Spleen (tissue), 11 donors: ENCODE measurements around the gene ENO3. TPM values are rescaled to one million over a fixed set of nuclear protein-coding genes. Genes with fewer than 3 reads are reported as not detected.

Experiments used
- DNase-seq: peaks from one replicate; pipeline ENCODE4 v3.0.0-alpha.2; 2020
- H3K27ac ChIP-seq, 8 donors: fragments of 200-600 bp; sonication (generic) in 7 of 8; 1 replicate in 4 of 8; 2 replicates in 4 of 8; pipeline versions ENCODE4 v1.5.0 to v1.8.0; 2016 to 2021; ENCODE audit warnings: inconsistent platforms in 4 of 8, mild to moderate bottlenecking in 4 of 8, moderate library complexity in 1 of 8
- H3K27me3 ChIP-seq, 7 donors: fragments of 200-600 bp; sonication (generic) in 6 of 7; replicated peaks in 1 of 7; 1 replicate in 4 of 7; 2 replicates in 3 of 7; pipeline versions ENCODE4 v1.5.0 to v1.8.0; 2016 to 2021; ENCODE audit warnings: inconsistent platforms in 3 of 7, mild to moderate bottlenecking in 1 of 7
- H3K36me3 ChIP-seq, 6 donors: fragments of 200-600 bp; sonication (generic) in 5 of 6; 1 replicate in 4 of 6; 2 replicates in 2 of 6; pipeline versions ENCODE4 v1.5.0 to v1.8.0; 2016 to 2021; ENCODE audit warnings: inconsistent platforms in 2 of 6
- H3K4me1 ChIP-seq, 6 donors: fragments of 200-600 bp; sonication (generic) in 5 of 6; 1 replicate in 3 of 6; 2 replicates in 3 of 6; pipeline versions ENCODE4 v1.5.0 to v1.8.0; 2016 to 2021; ENCODE audit warnings: inconsistent platforms in 3 of 6
- H3K4me3 ChIP-seq, 8 donors: fragments of 200-600 bp; sonication (generic) in 7 of 8; 1 replicate in 4 of 8; 2 replicates in 4 of 8; pipeline versions ENCODE4 v1.5.0 to v1.8.0; 2016 to 2021; ENCODE audit warnings: inconsistent platforms in 4 of 8, mild to moderate bottlenecking in 4 of 8, moderate library complexity in 2 of 8
- H3K9me3 ChIP-seq, 8 donors: fragments of 200-600 bp; sonication (generic) in 7 of 8; 1 replicate in 4 of 8; 2 replicates in 4 of 8; pipeline versions ENCODE4 v1.5.0 to v1.8.0; 2016 to 2021; ENCODE audit warnings: inconsistent platforms in 4 of 8
- CTCF ChIP-seq, 11 experiments: fragments of 200-600 bp in 7 of 11; fragments of 450-650 bp in 4 of 11; sonication (generic) in 4 of 11; IDR thresholded peaks in 8 of 11; conservative IDR thresholded peaks in 3 of 11; 1 replicate in 7 of 11; 2 replicates in 4 of 11; pipeline versions ENCODE4 v1.4.0 to v1.8.0; 2016 to 2021; ENCODE audit warnings: antibody characterized with exemption in 11 of 11, inconsistent platforms in 4 of 11, mild to moderate bottlenecking in 1 of 11
- POLR2A ChIP-seq, 3 donors: fragments of 450-650 bp; IDR thresholded peaks; one replicate each; pipeline ENCODE4 v1.5.1; 2017; ENCODE audit warnings: antibody characterized with exemption in 3 of 3, mild to moderate bottlenecking in 1 of 3
- POLR2AphosphoS5 ChIP-seq, 3 donors: sonication (generic); formaldehyde crosslinking; IDR thresholded peaks; one replicate each; pipeline ENCODE4 v1.5.1; 2017; ENCODE audit warnings: antibody characterized with exemption in 3 of 3
- WGBS, 5 donors: extraction: QIAGEN DNeasy Blood & Tissue Kit in 3 of 5; methylation state at CpG; one replicate each; pipeline versions ENCODE4 v1.1.5 to v1.1.7; 2013 to 2018; 5-methylcytosine and 5-hydroxymethylcytosine counted together
- intact Hi-C: fragments of 100-400 bp; cut with DNase I; formaldehyde crosslinking; loops from one replicate; pipeline ENCODE4 v1.15.0; 2023; ENCODE audit warnings: low total_unique reads
- polyA plus RNA-seq, 3 donors: library from polyadenylated mRNA; stranded (reverse); fragments of 200-250 nt; gene quantifications; one replicate each; pipeline ENCODE4 v1.2.1, GENCODE V29; 2013
- total RNA-seq, 7 donors: library from RNA; depleted of rRNA in 3 of 7; stranded (reverse); fragments of >200 nt in 3 of 7; fragmentation: NEBNext Ultra II Directional in 4 of 7; extraction: Animal tissue kit (Norgen Biotek cat#: 25700) in 4 of 7; gene quantifications; one replicate each; pipeline versions ENCODE4 v1.1.0 to v1.2.1, GENCODE V29; 2016 to 2021
- donor health status: healthy with polysubstance abuse.
- donor health status: DM: no; HTN: no; CAD: no; lungs with moderate emphysema.
- donor health status: DM: no; HTN: no; CAD: no.
- donor health status: Bipolar disorder and iron deficiency.
- donor health status: healthy.
- donor health status: DM: no; HTN: no; CAD: no.
- donor health status: DM: yes; HTN: yes; CAD: no.

Gene ENO3
- total and polyA plus RNA-seq, 10 donors = 3.1 to 23.4 (median 10.2) TPM

- Histone ChIP-seq H3K4me1 (peaks cover 8 to 51% (median 18%) of the 10 kb centered on the region in 6 donors), H3K27me3 (no peaks in the 10 kb centered on the region), H3K36me3 (peaks cover 0 to 26% (median 13%) of the 10 kb centered on the region in 6 donors), H3K4me3 (no peak overlapping the region), H3K9me3 (no peaks in the 10 kb centered on the region), H3K27ac (no peak overlapping the region)
- no peak for DNase-seq
- 91 to 99% (median 92%) methylated on average over 12 of the region's 12 CpGs for WGBS, 5 donors
- intact Hi-C loops = loop anchor here (10.0 kb wide), 1 partner anchor 62 kb away; the partner anchor contains the start of genes INCA1 and KIF1C
- TF ChIP-seq POLR2A (IDR thresholded peaks at IDR 0.05) (no peak), POLR2AphosphoS5 (IDR thresholded peaks at IDR 0.05) (peak in 1 of 3 donors; percentile 69)
These were observed 18.2 kb upstream of the ENO3 start for GRCh38 chr17:4932756-4933155.

- peak overlapping the region in 1 of 8 donors; percentile 26 for H3K4me3 ChIP-seq
- H3K4me1 ChIP-seq = peaks cover 11 to 60% (median 26%) of the 10 kb centered on the region in 6 donors
- DNase-seq = no peak
- intact Hi-C loops = loop anchor here (10.0 kb wide), 1 partner anchor 61 kb away; the partner anchor contains the start of genes INCA1 and KIF1C
- peaks cover 0 to 34% (median 19%) of the 10 kb centered on the region in 6 donors for H3K36me3 ChIP-seq
- H3K9me3 ChIP-seq = no peaks in the 10 kb centered on the region
- TF ChIP-seq POLR2AphosphoS5 (IDR thresholded peaks at IDR 0.05) (no peak), CTCF (IDR thresholded peaks at IDR 0.05 in 8 of 11, conservative IDR thresholded peaks at IDR 0.05 in 3 of 11) (no peak), POLR2A (IDR thresholded peaks at IDR 0.05) (no peak)
- 61 to 79% (median 67%) methylated on average over 7 to 16 of the region's 16 CpGs for WGBS, 5 donors
- no peaks in the 10 kb centered on the region for H3K27me3 ChIP-seq
- peak overlapping the region in 3 of 8 donors; percentile 13 to 55 (median 52) for H3K27ac ChIP-seq
These were observed 17.3 kb upstream of the ENO3 start for GRCh38 chr17:4933646-4934045.

GRCh38 chr17:4934173-4934979 is 16.5 kb upstream of the ENO3 start:
- H3K9me3 ChIP-seq = no peaks in the 10 kb centered on the region
- peaks cover 17 to 68% (median 34%) of the 10 kb centered on the region in 6 donors for H3K4me1 ChIP-seq
- intact Hi-C loops = loop anchor here (10.0 kb wide), 1 partner anchor 60 kb away; the partner anchor contains the start of genes INCA1 and KIF1C
- DNase-seq = no peak
- H3K27me3 ChIP-seq = no peaks in the 10 kb centered on the region
- no peak for TF ChIP-seq POLR2A (IDR thresholded peaks at IDR 0.05)
- peak; percentile 59 to 77 (median 73) for TF ChIP-seq POLR2AphosphoS5 (IDR thresholded peaks at IDR 0.05)
- TF ChIP-seq CTCF (IDR thresholded peaks at IDR 0.05 in 8 of 11, conservative IDR thresholded peaks at IDR 0.05 in 3 of 11) = peak in 3 of 11 experiments; percentile 14 to 31 (median 25)
- WGBS, 5 donors = 15 to 21% (median 17%) methylated on average over 14 of the region's 14 CpGs
- peaks cover 0 to 34% (median 19%) of the 10 kb centered on the region in 6 donors for H3K36me3 ChIP-seq
- H3K4me3 ChIP-seq = peak overlapping the region in 1 of 8 donors; percentile 26
- H3K27ac ChIP-seq = peak overlapping the region in 7 of 8 donors; percentile 13 to 55 (median 38)

GRCh38 chr17:4935650-4936049 is 15.3 kb upstream of the ENO3 start:
- Histone ChIP-seq H3K4me3 (no peak overlapping the region), H3K36me3 (peaks cover 0 to 34% (median 19%) of the 10 kb centered on the region in 6 donors), H3K27ac (peak overlapping the region in 1 of 8 donors; percentile 21), H3K4me1 (peaks cover 17 to 71% (median 39%) of the 10 kb centered on the region in 6 donors), H3K9me3 (no peaks in the 10 kb centered on the region), H3K27me3 (no peaks in the 10 kb centered on the region)
- no peak for DNase-seq
- TF ChIP-seq POLR2A (IDR thresholded peaks at IDR 0.05) (no peak), POLR2AphosphoS5 (IDR thresholded peaks at IDR 0.05) (peak in 1 of 3 donors; percentile 7)
- intact Hi-C loops = loop anchor here (10.0 kb wide), 1 partner anchor 59 kb away; the partner anchor contains the start of genes INCA1 and KIF1C
